Stimulated activated effector memory CD8-positive, alpha-beta T cell treated with anti-CD3 and anti-CD28 coated beads, Interleukin-12 subunit alpha, Interleukin-12 subunit beta, amount 100 ng/mL, for 72 hours (primary cell): ENCODE measurements around the gene PVALEF.

ENCODE experiments used
- ATAC-seq: fragments of 150-1000 bp; cut with Tn5 transposase; 2 replicates; pipeline ENCODE4 v1.10.0; 2021
- DNase-seq, 2 donors: peaks; one replicate each; pipeline ENCODE4 v3.0.0; 2021 to 2022; ENCODE audit warnings: low spot score in 2 of 2
- H3K27ac Mint-ChIP-seq: one replicate; pipeline ENCODE4 v1.8.0; 2022; ENCODE audit warnings: mild to moderate bottlenecking, mixed read lengths
- H3K36me3 Mint-ChIP-seq: one replicate; pipeline ENCODE4 v1.8.0; 2022; ENCODE audit warnings: mild to moderate bottlenecking, mixed read lengths
- H3K4me1 Mint-ChIP-seq: one replicate; pipeline ENCODE4 v1.8.0; 2022; ENCODE audit warnings: mixed read lengths
- H3K4me3 Mint-ChIP-seq: one replicate; pipeline ENCODE4 v1.8.0; 2022; ENCODE audit warnings: mild to moderate bottlenecking, mixed read lengths
- H3K9me3 Mint-ChIP-seq: one replicate; pipeline ENCODE4 v1.8.0; 2022; ENCODE audit warnings: mixed read lengths

The PVALEF gene

DNA sequence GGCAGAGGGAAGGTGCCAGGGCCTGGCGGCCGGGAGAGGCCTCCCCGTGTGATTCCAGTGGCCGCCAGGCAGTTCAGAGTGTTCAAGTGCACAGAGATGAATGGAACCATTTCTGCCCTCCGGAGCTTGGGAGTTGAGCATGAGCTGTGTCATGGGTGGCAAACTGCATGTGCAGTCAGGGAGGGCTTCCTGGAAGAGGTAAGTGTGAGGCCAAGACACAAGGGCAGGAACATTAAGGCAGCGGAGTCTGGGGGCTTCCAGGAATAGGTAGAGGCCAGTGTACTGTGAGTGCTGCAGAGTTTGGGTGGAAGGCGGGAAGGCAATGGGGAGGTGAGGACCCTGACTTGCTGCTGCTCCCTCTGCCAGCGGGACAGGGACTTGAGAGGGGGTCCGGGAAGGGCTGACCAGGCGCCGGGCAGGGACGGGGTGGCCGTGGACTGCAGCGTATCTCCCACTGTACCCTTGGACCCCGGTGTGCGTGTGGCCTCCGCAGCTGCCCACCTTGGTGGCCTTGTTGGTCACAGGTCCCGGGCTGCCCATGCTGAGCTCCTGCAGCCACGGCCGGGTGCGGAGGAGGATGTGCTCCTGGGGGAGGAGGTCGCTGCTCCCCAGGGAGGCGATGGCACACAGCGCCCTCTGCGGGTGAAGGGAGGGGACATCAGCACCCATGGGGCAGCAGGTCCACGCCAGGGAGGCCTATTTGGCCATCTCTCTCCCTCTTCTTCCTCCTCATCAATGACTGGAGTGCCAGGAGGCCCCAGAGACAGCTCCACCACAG is 64.9 kb downstream of the PVALEF start:
- Mint-ChIP-seq H3K9me3 (no peaks in the 10 kb centered on the region), H3K4me3 (no peak overlapping the region), H3K36me3 (peaks cover 8% of the 10 kb centered on the region), H3K27ac (peak overlapping the region; percentile 30), H3K4me1 (peaks cover 27% of the 10 kb centered on the region)
- no peak for DNase-seq
- no peak for ATAC-seq

DNA sequence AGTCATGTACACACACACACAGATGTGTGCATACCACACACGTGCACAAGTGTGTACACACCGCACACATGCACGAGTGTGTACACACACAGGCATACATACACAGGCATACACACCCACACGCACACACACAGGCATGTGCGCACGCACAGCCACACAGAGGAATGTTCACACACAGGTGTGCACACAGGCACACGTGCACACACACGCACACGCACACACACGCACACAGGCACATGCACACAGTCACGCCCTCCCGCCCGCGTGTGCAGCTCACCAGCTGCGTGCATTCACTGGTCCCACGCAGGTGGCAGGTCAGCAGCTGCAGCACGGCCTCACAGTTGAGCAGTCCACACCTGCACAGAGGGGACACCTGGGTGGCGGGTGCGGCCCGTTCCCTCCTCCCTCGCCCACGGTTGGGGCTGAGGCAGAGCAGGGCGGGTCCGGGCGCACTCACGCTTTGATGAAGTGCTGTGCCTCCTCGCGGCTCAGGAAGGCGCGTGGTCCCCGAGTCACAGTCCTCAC is 65.9 kb downstream of the PVALEF start:
- ATAC-seq (no peak), DNase-seq (no peak)
- no peaks in the 10 kb centered on the region for H3K9me3 Mint-ChIP-seq
- peaks cover 11% of the 10 kb centered on the region for H3K36me3 Mint-ChIP-seq
- no peak overlapping the region for H3K27ac Mint-ChIP-seq
- peaks cover 31% of the 10 kb centered on the region for H3K4me1 Mint-ChIP-seq
- H3K4me3 Mint-ChIP-seq, result no peak overlapping the region

DNA sequence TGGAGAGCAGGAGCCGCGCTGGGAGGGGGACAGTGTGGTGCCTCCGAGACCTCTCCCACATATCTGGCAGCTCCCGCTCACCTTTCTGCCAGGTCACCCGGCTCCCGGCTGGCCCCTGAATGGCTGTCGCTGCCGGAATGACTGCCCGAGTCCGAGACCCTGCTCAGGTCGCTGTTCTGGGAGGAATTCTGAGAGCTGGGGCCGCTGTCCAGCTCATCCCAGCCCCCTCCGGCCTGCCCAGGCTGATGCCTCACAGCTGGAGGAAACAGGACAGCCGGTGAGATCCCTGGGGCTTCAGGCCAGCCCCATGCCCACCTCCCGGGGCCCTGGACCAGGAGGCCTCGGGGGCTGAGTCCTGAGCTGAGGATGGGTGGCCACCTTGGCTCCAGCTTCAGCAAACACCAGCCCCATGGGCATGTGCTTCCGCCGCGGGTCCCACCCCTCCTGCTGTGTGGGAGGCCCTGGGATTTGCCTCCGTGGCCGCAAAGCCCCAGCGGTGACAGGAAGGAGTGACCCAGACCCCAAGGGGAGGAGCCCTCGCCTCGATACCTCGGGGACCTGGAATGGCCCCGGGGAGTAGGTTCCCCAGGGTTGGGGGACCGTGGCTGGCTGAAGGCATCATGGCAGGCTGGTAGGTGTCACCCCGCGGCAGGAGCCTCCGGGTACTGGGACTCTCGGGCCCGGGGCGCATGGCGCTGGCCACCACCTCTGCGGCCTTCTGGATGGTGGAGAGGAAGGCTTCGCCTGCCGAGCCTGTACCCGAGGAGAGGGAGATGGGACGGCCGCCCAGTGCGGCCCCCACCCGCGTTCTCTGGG is 66.7 kb downstream of the PVALEF start:
- Mint-ChIP-seq H3K9me3 (no peaks in the 10 kb centered on the region), H3K4me3 (no peak overlapping the region), H3K27ac (no peak overlapping the region), H3K36me3 (peaks cover 17% of the 10 kb centered on the region), H3K4me1 (peaks cover 36% of the 10 kb centered on the region)
- DNase-seq (no peak), ATAC-seq (no peak)
